ENCODE measurements around the gene ABI2. TPM values are rescaled to one million over a fixed set of nuclear protein-coding genes. Genes with fewer than 3 reads are reported as not detected.

ABI2 gene
- total RNA-seq, 2 experiments from 2014 or later, result 28.5 to 32.1 TPM

DNA sequence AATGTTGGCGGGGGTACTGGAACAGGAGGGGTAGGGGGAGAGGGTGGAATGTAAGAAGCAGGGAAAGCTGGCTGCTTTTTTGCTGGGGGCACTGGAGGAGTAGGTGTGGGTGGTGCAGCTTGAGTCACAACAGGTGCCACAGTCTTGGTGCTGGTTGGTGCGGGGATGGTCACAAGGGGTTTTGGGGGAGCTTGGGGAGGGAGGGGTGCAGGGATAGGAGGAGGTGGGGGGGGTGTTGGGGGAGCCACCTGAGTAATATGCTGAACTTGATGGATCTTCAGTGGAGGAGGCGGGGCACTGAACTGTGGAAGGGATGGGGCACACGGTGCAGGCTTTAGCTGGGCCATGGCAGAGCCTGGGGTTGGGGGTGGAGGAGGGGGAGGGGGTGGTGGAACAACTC, 112.5 kb downstream of the ABI2 start:
- ATAC-seq (no peak), DNase-seq (no peak)
- H3K4me1 Mint-ChIP-seq (ENCODE audit: low read depth), result peaks cover 3% of the 10 kb centered on the region
- POLR2A ChIA-PET, result interaction anchor here (0.7 kb wide), 1 partner anchor 208 kb away, joined by 6 read pairs; no protein-coding TSS in a partner anchor
- H3K4me3 Mint-ChIP-seq, result no peak overlapping the region
- no peak overlapping the region for H3K27ac Mint-ChIP-seq
- H3K36me3 Mint-ChIP-seq (ENCODE audit: low read depth), result no peaks in the 10 kb centered on the region
- no peaks in the 10 kb centered on the region for H3K27me3 Mint-ChIP-seq (ENCODE audit: low read depth)
- CTCF ChIA-PET, result interaction anchor here (1.4 to 2.1 kb wide), 2 partner anchors 13 to 14 kb away, joined by 3 to 6 read pairs; no protein-coding TSS in a partner anchor
- H3K9me3 Mint-ChIP-seq (ENCODE audit: insufficient read depth), result no peaks in the 10 kb centered on the region

DNA sequence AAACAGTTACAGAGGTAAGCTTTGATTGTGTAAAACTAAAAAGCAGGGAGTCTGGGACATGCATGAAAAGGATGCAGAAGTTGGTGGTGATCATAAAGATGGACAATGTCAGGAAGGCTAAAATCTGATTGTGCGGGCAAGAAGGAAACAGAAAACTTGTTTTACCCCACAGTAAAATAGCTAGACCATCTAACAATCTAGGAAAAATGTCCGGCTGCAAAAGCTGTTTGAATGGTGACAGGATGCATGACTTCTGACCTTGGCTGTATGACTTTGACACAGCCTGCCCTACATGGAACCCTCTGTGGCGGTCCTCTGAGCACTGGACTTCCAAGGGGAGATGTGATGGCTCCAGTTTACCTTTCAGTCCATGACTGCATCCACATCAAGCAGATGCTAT, 113.3 kb downstream of the ABI2 start:
- H3K36me3 Mint-ChIP-seq (ENCODE audit: low read depth), result no peaks in the 10 kb centered on the region
- H3K9me3 Mint-ChIP-seq (ENCODE audit: insufficient read depth), result no peaks in the 10 kb centered on the region
- DNase-seq (no peak), ATAC-seq (no peak)
- POLR2A ChIA-PET, result no interaction called here
- CTCF ChIA-PET, result interaction anchor here (1.4 kb wide), 1 partner anchor 13 kb away, joined by 3 read pairs; no protein-coding TSS in a partner anchor
- H3K27me3 Mint-ChIP-seq (ENCODE audit: low read depth), result no peaks in the 10 kb centered on the region
- H3K4me1 Mint-ChIP-seq (ENCODE audit: low read depth), result peaks cover 10% of the 10 kb centered on the region
- H3K27ac Mint-ChIP-seq, result no peak overlapping the region
- H3K4me3 Mint-ChIP-seq, result no peak overlapping the region

DNA sequence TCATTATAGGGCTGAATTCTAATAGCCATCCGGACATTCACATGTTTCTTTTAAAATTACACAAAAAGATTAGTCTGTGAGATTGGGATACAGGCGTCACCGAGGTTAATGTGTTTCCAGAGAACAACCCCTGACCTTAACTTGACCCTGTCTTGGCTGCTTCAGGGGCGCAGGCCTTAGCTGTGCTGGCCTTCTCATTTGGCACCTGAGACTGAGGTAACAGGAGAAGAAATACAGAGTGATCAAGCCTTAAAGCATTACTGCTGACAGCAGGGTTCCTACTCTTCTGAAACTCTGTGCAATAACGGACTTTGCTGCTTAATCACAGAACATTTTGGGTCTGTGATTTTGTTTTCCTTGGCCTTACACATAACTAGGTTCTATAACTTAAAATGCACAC, 114.3 kb downstream of the ABI2 start:
- DNase-seq, result no peak
- CTCF ChIA-PET, result interaction anchor here (0.8 to 1.4 kb wide), 2 partner anchors 12 to 373 kb away, joined by 3 read pairs; no protein-coding TSS in a partner anchor
- H3K4me1 Mint-ChIP-seq (ENCODE audit: low read depth), result peaks cover 11% of the 10 kb centered on the region
- H3K9me3 Mint-ChIP-seq (ENCODE audit: insufficient read depth), result no peaks in the 10 kb centered on the region
- H3K27ac Mint-ChIP-seq, result no peak overlapping the region
- no peaks in the 10 kb centered on the region for H3K27me3 Mint-ChIP-seq (ENCODE audit: low read depth)
- H3K36me3 Mint-ChIP-seq (ENCODE audit: low read depth), result no peaks in the 10 kb centered on the region
- H3K4me3 Mint-ChIP-seq, result no peak overlapping the region
- POLR2A ChIA-PET, result interaction anchor here (0.6 kb wide), 1 partner anchor 126 kb away, joined by 3 read pairs; no protein-coding TSS in a partner anchor
- no peak for ATAC-seq

DNA sequence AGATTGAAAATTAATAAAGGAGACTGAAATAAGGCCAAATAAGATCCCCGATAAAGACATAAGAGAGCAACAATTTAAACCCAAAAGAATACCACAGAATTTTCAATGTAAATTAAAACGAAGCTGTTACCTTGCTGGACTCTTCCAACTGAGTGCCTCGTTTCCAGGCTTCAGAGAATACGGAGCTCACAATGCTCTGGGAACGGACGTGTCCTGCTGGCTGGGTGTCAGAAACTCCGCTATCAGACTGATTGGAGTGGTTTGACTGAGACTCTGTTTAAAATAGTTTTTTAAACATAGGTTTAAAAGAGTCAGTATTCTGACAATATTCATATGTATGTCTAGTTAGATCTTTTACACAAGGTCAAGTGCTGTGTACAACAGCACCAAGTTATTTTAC, 116.5 kb downstream of the ABI2 start:
- CTCF ChIA-PET, result no interaction called here
- POLR2A ChIA-PET, result no interaction called here
- peaks cover 11% of the 10 kb centered on the region for H3K4me1 Mint-ChIP-seq (ENCODE audit: low read depth)
- no peaks in the 10 kb centered on the region for H3K36me3 Mint-ChIP-seq (ENCODE audit: low read depth)
- no peak overlapping the region for H3K27ac Mint-ChIP-seq
- no peak overlapping the region for H3K4me3 Mint-ChIP-seq
- DNase-seq, result no peak
- ATAC-seq, result no peak
- H3K9me3 Mint-ChIP-seq (ENCODE audit: insufficient read depth), result no peaks in the 10 kb centered on the region
- H3K27me3 Mint-ChIP-seq (ENCODE audit: low read depth), result no peaks in the 10 kb centered on the region

DNA sequence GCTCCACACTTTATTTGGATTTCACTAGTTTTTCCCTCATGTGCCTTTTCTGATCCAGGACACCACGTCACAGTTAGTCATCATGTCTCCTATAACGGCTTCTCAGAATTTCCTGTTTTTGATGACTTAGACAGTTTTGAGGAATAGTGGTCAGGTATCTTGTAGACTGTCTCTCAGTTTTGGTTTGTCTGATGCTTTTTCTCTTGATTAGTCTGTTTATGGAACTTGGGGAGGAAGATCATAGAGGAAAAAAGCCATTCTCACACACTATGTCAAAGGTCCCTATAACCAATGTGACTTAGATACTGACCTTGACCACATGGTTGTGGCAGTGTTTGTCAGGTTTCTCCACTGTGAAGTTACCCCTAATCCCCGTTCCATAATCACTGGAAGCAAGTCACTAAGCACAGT, 117.9 kb downstream of the ABI2 start:
- POLR2A ChIA-PET, result no interaction called here
- CTCF ChIA-PET, result no interaction called here
- DNase-seq, result no peak

DNA sequence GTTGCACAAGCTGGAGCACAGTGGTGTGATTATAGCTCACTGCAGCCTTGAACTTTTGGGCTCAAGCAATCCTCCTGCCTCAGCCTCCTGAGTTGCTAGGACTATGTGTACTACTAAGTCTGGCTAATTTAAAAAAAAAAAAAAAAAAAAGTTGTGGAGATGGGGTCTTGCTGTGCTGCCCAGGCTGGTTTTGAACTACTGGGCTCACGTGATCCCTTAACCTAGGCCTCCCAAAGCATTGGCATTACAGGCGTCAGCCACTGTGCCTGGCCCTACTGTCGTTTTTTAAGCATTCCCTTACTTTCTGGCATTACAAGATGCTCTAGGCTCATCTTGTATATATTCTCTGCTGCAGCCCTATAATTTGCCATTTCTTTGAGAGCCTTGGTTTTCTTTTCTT, 118.6 kb downstream of the ABI2 start:
- ChIA-PET POLR2A (no interaction called here), CTCF (no interaction called here)
- DNase-seq, result no peak
- H3K9me3 Mint-ChIP-seq (ENCODE audit: insufficient read depth), result no peaks in the 10 kb centered on the region
- no peaks in the 10 kb centered on the region for H3K36me3 Mint-ChIP-seq (ENCODE audit: low read depth)
- peaks cover 11% of the 10 kb centered on the region for H3K4me1 Mint-ChIP-seq (ENCODE audit: low read depth)
- no peak overlapping the region for H3K4me3 Mint-ChIP-seq
- ATAC-seq, result no peak
- no peaks in the 10 kb centered on the region for H3K27me3 Mint-ChIP-seq (ENCODE audit: low read depth)
- no peak overlapping the region for H3K27ac Mint-ChIP-seq

More for the DNA sequence above, 117.9 kb downstream of the ABI2 start:
- Mint-ChIP-seq H3K4me3 (no peak overlapping the region), H3K4me1 (ENCODE audit: low read depth) (peaks cover 11% of the 10 kb centered on the region), H3K36me3 (ENCODE audit: low read depth) (no peaks in the 10 kb centered on the region), H3K27ac (no peak overlapping the region), H3K9me3 (ENCODE audit: insufficient read depth) (no peaks in the 10 kb centered on the region), H3K27me3 (ENCODE audit: low read depth) (no peaks in the 10 kb centered on the region)
- ATAC-seq, result no peak

DNA sequence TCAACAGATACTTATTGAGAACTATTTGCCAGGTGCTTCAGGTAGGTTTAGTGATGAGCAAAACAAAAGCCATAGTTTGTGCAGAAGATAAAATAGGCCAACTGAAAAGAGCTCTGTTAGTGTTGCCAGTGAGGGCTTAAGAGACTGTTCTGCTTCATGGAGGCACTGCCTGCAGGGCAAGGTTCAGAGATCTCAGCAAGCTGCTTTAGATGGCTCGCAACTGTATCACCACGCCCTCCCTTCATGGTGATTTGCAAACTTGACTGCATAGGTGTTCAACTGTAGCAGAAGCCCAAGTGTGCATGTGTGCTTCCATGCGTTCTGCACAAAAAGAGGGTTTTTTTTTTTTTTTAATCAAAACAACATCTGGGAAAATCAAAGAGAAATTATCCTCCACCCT, 122.4 kb downstream of the ABI2 start:
- ChIA-PET CTCF (interaction anchor here (0.6 kb wide), 1 partner anchor 365 kb away, joined by 3 read pairs; no protein-coding TSS in a partner anchor), POLR2A (no interaction called here)
- no peak overlapping the region for H3K27ac Mint-ChIP-seq
- no peaks in the 10 kb centered on the region for H3K9me3 Mint-ChIP-seq (ENCODE audit: insufficient read depth)
- DNase-seq, result no peak
- H3K27me3 Mint-ChIP-seq (ENCODE audit: low read depth), result no peaks in the 10 kb centered on the region
- H3K4me1 Mint-ChIP-seq (ENCODE audit: low read depth), result peaks cover 8% of the 10 kb centered on the region
- no peaks in the 10 kb centered on the region for H3K36me3 Mint-ChIP-seq (ENCODE audit: low read depth)
- ATAC-seq, result no peak
- H3K4me3 Mint-ChIP-seq, result no peak overlapping the region

DNA sequence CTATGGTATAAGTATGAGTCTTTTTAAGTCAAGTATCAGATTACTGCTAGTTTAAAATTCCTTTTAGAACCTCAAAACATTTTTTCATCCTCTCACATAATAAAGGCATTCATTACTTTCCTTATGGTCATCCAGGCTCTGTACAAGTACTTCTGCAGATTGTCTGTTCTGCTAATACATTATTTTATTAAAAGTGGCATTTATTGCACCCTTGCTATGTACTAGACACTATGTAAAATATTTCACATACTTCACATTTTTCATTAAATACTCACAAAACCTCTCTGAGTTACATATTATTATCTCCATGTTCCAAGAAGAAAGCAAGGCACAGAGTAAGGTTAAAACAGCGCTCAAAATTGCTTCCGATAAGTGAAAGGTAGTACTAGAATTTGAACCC, 122.8 kb downstream of the ABI2 start:
- CTCF ChIA-PET, result no interaction called here
- Mint-ChIP-seq H3K27ac (no peak overlapping the region), H3K4me1 (ENCODE audit: low read depth) (peaks cover 6% of the 10 kb centered on the region), H3K27me3 (ENCODE audit: low read depth) (no peaks in the 10 kb centered on the region), H3K36me3 (ENCODE audit: low read depth) (no peaks in the 10 kb centered on the region), H3K9me3 (ENCODE audit: insufficient read depth) (no peaks in the 10 kb centered on the region), H3K4me3 (no peak overlapping the region)
- POLR2A ChIA-PET, result no interaction called here
- ATAC-seq (no peak), DNase-seq (no peak)

DNA sequence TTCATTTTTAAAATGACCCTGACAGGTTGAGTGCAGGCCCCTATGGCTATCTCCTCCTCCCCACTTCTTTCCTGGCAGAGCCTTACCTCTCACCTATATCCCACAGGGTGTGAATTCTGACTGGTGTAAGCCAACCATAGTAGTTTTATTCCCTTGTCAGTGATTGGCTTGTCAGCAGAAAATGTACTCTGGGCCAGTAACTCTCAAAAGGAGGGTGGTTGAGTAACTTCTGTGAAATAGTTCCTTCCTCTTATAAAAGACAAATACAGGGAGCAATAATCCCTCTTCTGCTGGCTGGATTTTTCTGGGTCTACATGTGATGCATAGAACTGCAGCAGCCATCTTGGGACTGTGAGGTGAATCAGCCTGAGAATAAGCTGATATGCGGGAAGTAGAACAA, 123.5 kb downstream of the ABI2 start:
- Mint-ChIP-seq H3K4me3 (no peak overlapping the region), H3K27ac (no peak overlapping the region), H3K4me1 (ENCODE audit: low read depth) (no peaks in the 10 kb centered on the region), H3K27me3 (ENCODE audit: low read depth) (no peaks in the 10 kb centered on the region), H3K36me3 (ENCODE audit: low read depth) (no peaks in the 10 kb centered on the region), H3K9me3 (ENCODE audit: insufficient read depth) (no peaks in the 10 kb centered on the region)
- POLR2A ChIA-PET, result no interaction called here
- DNase-seq, result no peak
- CTCF ChIA-PET, result interaction anchor here (2.9 kb wide), 1 partner anchor 225 kb away, joined by 23 read pairs; no protein-coding TSS in a partner anchor
- ATAC-seq, result no peak

DNA sequence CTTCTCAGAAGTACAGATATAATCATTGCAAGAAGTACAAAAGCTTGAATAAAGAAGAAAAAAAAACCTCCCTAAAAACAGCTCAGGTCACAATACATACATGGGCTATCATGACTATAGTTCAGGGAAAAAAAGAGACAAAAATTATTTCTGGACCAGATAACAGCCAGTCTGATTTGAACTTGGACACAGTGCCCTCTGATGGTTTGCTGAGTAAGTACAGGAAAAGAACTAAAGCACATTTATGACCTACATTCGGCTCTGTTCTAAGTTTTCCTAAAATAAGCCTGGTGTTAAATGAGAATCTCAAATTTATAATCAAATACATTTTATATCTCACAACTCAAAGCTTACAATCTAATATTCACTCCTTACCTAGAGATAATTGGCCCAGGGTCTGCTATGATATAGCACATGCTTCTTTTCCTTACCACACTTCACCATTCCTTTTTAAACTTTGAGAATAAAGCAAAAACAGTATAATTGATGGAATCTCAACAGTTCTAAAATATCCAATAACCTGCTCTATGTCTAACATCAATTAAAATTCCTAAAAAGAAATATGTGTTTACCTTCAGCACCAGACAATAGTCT, 125.8 kb downstream of the ABI2 start:
- ATAC-seq (no peak), DNase-seq (peak; percentile 53)
- POLR2A ChIA-PET, result no interaction called here
- Mint-ChIP-seq H3K27ac (no peak overlapping the region), H3K4me1 (ENCODE audit: low read depth) (no peaks in the 10 kb centered on the region), H3K27me3 (ENCODE audit: low read depth) (no peaks in the 10 kb centered on the region), H3K9me3 (ENCODE audit: insufficient read depth) (no peaks in the 10 kb centered on the region), H3K4me3 (no peak overlapping the region), H3K36me3 (ENCODE audit: low read depth) (no peaks in the 10 kb centered on the region)
- CTCF ChIA-PET, result interaction anchor here (0.5 to 3.0 kb wide), 20 partner anchors 9 to 672 kb away, joined by 3 to 23 read pairs (median 3); partner anchors contain the start of gene CYP20A1

DNA sequence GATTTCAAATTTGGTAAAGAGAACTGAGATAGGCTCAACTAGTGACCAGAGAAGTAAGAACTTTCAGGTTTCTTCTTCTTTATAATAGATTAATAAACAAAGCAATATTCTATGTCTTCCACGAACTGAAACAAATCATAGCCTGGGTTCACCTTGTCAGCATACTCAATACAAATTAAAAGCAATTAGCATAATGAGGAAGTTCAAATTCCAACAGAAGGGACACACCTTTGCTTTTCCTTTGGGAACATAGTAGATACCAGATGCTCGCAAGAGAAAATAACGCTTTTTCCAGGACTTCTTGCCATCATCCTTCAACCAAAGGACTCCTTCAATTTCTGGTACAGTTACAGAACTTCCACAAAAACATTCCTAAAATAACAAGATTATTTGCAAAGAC, 127.0 kb downstream of the ABI2 start:
- Mint-ChIP-seq H3K27ac (no peak overlapping the region), H3K4me1 (ENCODE audit: low read depth) (no peaks in the 10 kb centered on the region), H3K27me3 (ENCODE audit: low read depth) (no peaks in the 10 kb centered on the region), H3K9me3 (ENCODE audit: insufficient read depth) (no peaks in the 10 kb centered on the region), H3K36me3 (ENCODE audit: low read depth) (no peaks in the 10 kb centered on the region), H3K4me3 (no peak overlapping the region)
- DNase-seq (no peak), ATAC-seq (no peak)
- CTCF ChIA-PET, result interaction anchor here (1.1 to 3.0 kb wide), 5 partner anchors 13 to 640 kb away, joined by 3 to 20 read pairs (median 6); no protein-coding TSS in a partner anchor
- POLR2A ChIA-PET, result no interaction called here

DNA sequence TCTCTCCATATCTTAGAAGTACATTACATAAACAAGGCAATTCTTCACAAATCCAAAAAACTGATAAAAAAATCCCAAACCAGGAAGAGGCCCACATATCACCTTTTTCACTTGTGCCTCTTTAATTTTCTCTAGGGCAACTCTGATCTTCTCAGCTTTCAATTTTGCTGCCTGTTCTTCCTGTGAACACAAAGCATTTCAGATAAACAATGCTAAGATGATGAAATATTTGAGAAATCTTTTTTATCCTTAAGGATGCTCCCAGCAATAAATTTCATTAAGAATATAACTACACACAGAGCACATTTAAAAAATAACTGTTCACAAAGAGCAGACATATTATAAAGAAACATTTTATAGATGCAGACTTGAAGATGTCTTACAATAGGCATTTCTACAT, 133.6 kb downstream of the ABI2 start:
- H3K4me1 Mint-ChIP-seq (ENCODE audit: low read depth), result no peaks in the 10 kb centered on the region
- no peaks in the 10 kb centered on the region for H3K36me3 Mint-ChIP-seq (ENCODE audit: low read depth)
- DNase-seq (no peak), ATAC-seq (no peak)
- H3K9me3 Mint-ChIP-seq (ENCODE audit: insufficient read depth), result no peaks in the 10 kb centered on the region
- ChIA-PET CTCF (interaction anchor here (1.1 to 1.6 kb wide), 2 partner anchors 9 to 354 kb away, joined by 3 to 5 read pairs; no protein-coding TSS in a partner anchor), POLR2A (no interaction called here)
- H3K27ac Mint-ChIP-seq, result no peak overlapping the region
- H3K27me3 Mint-ChIP-seq (ENCODE audit: low read depth), result no peaks in the 10 kb centered on the region
- no peak overlapping the region for H3K4me3 Mint-ChIP-seq
